Parathyroid adenoma (tissue), 2 donors: ENCODE results near the gene KCNQ1OT1.

Experiments
- H2AFZ ChIP-seq: fragments of 300-600 bp; sonication (generic); one replicate; pipeline ENCODE4 v1.7.0; 2017; ENCODE audit warnings: antibody characterized with exemption, mild to moderate bottlenecking
- H3K27ac ChIP-seq: fragments of 300-600 bp; sonication (generic); one replicate; pipeline ENCODE4 v1.7.0; 2017
- H3K27me3 ChIP-seq: fragments of 300-600 bp; sonication (generic); one replicate; pipeline ENCODE4 v1.7.0; 2017; ENCODE audit warnings: low read length; ENCODE audit not compliant: control insufficient read depth, insufficient read depth
- H3K36me3 ChIP-seq: fragments of 300-600 bp; sonication (generic); one replicate; pipeline ENCODE4 v1.7.0; 2017; ENCODE audit warnings: low read length; ENCODE audit not compliant: control insufficient read depth, insufficient read depth
- H3K4me1 ChIP-seq: fragments of 300-600 bp; sonication (generic); one replicate; pipeline ENCODE4 v1.7.0; 2017; ENCODE audit warnings: control low read depth
- H3K4me2 ChIP-seq: fragments of 300-600 bp; sonication (generic); one replicate; pipeline ENCODE4 v1.7.0; 2017; ENCODE audit warnings: low read length
- H3K4me3 ChIP-seq: fragments of 300-600 bp; sonication (generic); one replicate; pipeline ENCODE4 v1.7.0; 2017; ENCODE audit warnings: low read depth, low read length
- H3K79me2 ChIP-seq: fragments of 300-600 bp; sonication (generic); one replicate; pipeline ENCODE4 v1.7.0; 2017; ENCODE audit warnings: control low read depth
- H3K9ac ChIP-seq: fragments of 300-600 bp; sonication (generic); one replicate; pipeline ENCODE4 v1.7.0; 2017; ENCODE audit warnings: mild to moderate bottlenecking
- H3K9me3 ChIP-seq: fragments of 300-600 bp; sonication (generic); one replicate; pipeline ENCODE4 v1.7.0; 2017; ENCODE audit warnings: low read length; ENCODE audit not compliant: control insufficient read depth
- TF ChIP-seq, protein P1 (sequence below): fragments of 300-600 bp; sonication (generic); IDR thresholded peaks from one replicate; pipeline ENCODE4 v1.7.0; 2017; ENCODE audit warnings: antibody characterized with exemption, mild to moderate bottlenecking
- donor health status: primary hyperparathyroidism.

The KCNQ1OT1 gene

DNA sequence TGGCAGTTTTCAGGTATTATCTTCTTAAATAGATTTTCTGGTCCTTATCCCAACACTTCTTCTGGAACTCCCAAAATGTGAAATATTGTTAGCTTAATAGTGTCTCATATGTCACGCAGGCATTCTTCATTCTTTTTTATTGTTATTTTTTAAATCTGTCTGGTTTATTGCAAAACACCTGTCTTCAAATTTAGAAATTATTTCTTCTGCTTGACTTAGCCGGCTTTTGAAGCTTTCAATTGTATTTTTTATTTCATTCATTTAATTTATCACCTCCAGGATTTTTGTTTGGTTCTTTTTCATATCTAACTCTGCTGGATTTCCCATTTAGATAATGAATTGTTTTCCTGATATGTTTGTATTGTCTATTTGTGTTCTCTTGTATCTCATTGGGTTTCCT, 49.9 kb downstream of the KCNQ1OT1 start:
- no peaks in the 10 kb centered on the region for H3K9me3 ChIP-seq

DNA sequence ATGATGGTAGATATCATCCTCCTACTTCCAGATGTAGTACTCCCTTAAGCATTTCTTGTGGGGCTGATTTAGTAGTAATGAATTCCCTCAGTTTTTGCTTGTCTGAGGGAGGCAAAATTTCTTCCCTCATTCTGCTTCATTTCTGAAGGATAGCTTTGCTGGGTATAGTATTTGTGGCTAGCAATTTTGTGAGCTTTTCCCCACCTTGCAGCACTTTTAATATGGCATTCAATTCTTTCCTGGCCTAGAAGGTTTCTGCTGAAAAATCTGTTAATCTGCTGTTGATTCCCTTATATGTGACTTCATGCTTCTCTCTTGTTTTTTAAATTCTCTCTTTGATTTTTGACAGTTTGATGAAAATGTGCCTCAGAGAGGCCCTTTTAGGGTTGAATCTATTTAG, 50.4 kb downstream of the KCNQ1OT1 start:
- TF ChIP-seq, protein P1, sequence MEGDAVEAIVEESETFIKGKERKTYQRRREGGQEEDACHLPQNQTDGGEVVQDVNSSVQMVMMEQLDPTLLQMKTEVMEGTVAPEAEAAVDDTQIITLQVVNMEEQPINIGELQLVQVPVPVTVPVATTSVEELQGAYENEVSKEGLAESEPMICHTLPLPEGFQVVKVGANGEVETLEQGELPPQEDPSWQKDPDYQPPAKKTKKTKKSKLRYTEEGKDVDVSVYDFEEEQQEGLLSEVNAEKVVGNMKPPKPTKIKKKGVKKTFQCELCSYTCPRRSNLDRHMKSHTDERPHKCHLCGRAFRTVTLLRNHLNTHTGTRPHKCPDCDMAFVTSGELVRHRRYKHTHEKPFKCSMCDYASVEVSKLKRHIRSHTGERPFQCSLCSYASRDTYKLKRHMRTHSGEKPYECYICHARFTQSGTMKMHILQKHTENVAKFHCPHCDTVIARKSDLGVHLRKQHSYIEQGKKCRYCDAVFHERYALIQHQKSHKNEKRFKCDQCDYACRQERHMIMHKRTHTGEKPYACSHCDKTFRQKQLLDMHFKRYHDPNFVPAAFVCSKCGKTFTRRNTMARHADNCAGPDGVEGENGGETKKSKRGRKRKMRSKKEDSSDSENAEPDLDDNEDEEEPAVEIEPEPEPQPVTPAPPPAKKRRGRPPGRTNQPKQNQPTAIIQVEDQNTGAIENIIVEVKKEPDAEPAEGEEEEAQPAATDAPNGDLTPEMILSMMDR, result no peak
- Histone ChIP-seq H2AFZ (no peak overlapping the region), H3K9me3 (no peaks in the 10 kb centered on the region)

More for the DNA sequence above, 49.9 kb downstream of the KCNQ1OT1 start:
- no peak overlapping the region for H3K4me3 ChIP-seq
- no peak overlapping the region for H3K9ac ChIP-seq
- TF ChIP-seq, protein P1, result no peak
- H2AFZ ChIP-seq, result no peak overlapping the region
- no peak overlapping the region for H3K4me2 ChIP-seq
- H3K4me1 ChIP-seq, result no peaks in the 10 kb centered on the region
- H3K27me3 ChIP-seq, result no peaks in the 10 kb centered on the region
- peaks cover 2% of the 10 kb centered on the region for H3K79me2 ChIP-seq
- no peak overlapping the region for H3K27ac ChIP-seq
- no peaks in the 10 kb centered on the region for H3K36me3 ChIP-seq

DNA sequence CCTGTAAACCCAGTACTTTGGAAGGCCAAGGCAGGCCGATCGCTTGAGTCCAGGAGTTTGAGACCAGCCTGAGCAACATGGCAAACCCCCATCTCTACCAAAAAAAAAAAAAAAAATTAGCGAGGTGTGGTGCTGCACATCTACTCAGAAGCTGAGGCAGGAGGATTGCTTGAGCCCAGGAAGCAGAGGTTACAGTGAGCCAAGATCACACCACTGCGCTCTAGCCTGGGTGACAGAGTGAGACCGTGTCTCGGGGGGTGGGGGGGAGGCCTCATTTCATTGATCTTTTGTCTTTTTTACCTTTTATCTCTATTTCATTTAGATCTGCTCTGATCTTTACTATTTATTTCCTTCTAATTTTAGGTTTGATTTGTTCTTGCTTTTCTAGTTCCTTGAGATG, 51.8 kb downstream of the KCNQ1OT1 start:
- TF ChIP-seq, protein P1, result no peak
- Histone ChIP-seq H2AFZ (no peak overlapping the region), H3K4me3 (no peak overlapping the region), H3K27ac (no peak overlapping the region), H3K4me2 (no peak overlapping the region), H3K9ac (no peak overlapping the region), H3K9me3 (peaks cover 3% of the 10 kb centered on the region), H3K36me3 (no peaks in the 10 kb centered on the region), H3K27me3 (no peaks in the 10 kb centered on the region), H3K79me2 (peaks cover 2% of the 10 kb centered on the region), H3K4me1 (no peaks in the 10 kb centered on the region)

More for the DNA sequence above, 50.4 kb downstream of the KCNQ1OT1 start:
- H3K4me2 ChIP-seq, result no peak overlapping the region
- H3K27me3 ChIP-seq, result no peaks in the 10 kb centered on the region
- H3K79me2 ChIP-seq, result peaks cover 2% of the 10 kb centered on the region
- H3K36me3 ChIP-seq, result no peaks in the 10 kb centered on the region
- no peak overlapping the region for H3K9ac ChIP-seq
- no peaks in the 10 kb centered on the region for H3K4me1 ChIP-seq
- no peak overlapping the region for H3K4me3 ChIP-seq
- no peak overlapping the region for H3K27ac ChIP-seq

GRCh38 chr11:2647167-2647566, 52.6 kb downstream of the KCNQ1OT1 start:
- no peaks in the 10 kb centered on the region for H3K4me1 ChIP-seq
- TF ChIP-seq, protein P1, result no peak
- H3K9ac ChIP-seq, result no peak overlapping the region
- peaks cover 3% of the 10 kb centered on the region for H3K9me3 ChIP-seq
- H2AFZ ChIP-seq, result no peak overlapping the region
- no peak overlapping the region for H3K4me3 ChIP-seq
- H3K27me3 ChIP-seq, result no peaks in the 10 kb centered on the region
- no peak overlapping the region for H3K27ac ChIP-seq
- peaks cover 2% of the 10 kb centered on the region for H3K79me2 ChIP-seq
- no peak overlapping the region for H3K4me2 ChIP-seq
- no peaks in the 10 kb centered on the region for H3K36me3 ChIP-seq

DNA sequence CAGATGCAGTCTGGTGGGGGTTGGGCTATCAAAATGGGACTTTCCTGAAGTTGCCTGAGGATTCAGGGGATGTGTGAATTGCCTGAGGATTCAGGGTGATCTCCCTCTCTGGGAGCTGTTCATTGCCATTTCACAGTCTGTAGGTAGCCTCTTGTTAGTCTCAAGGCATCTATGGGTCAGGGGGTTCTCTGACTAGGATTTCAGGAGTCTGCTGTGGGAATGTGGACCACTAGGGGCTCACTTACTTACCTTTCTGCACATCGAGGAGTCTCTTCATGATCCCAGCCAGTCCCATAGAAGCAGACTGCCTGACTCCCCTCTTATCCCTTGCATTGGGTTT, 54.0 kb downstream of the KCNQ1OT1 start:
- H3K9me3 ChIP-seq, result peaks cover 3% of the 10 kb centered on the region
- H3K9ac ChIP-seq, result no peak overlapping the region
- no peak overlapping the region for H3K4me3 ChIP-seq
- H3K27ac ChIP-seq, result no peak overlapping the region
- no peak overlapping the region for H2AFZ ChIP-seq
- TF ChIP-seq, protein P1, result no peak
- H3K79me2 ChIP-seq, result no peaks in the 10 kb centered on the region
- H3K36me3 ChIP-seq, result no peaks in the 10 kb centered on the region
- H3K27me3 ChIP-seq, result no peaks in the 10 kb centered on the region
- no peak overlapping the region for H3K4me2 ChIP-seq
- no peaks in the 10 kb centered on the region for H3K4me1 ChIP-seq
